Ishikawa (cell line): ENCODE data around the gene GLIS1.

ENCODE experiments used
- CEBPB ChIP-seq: IDR thresholded peaks from 2 replicates; pipeline ENCODE4 v1.6.1; 2012
- CREB1 ChIP-seq: IDR thresholded peaks from 2 replicates; pipeline ENCODE4 v1.6.1; 2012; ENCODE audit warnings: low read depth
- EGR1 ChIP-seq: IDR thresholded peaks from 2 replicates; pipeline ENCODE4 v1.6.1; 2012
- EP300 ChIP-seq: IDR thresholded peaks from 2 replicates; pipeline ENCODE4 v1.6.1; 2012; ENCODE audit warnings: borderline replicate concordance
- RAD21 ChIP-seq: IDR thresholded peaks from 2 replicates; pipeline ENCODE4 v1.6.1; 2012; ENCODE audit warnings: low read depth
- TAF1 ChIP-seq: IDR thresholded peaks from 2 replicates; pipeline ENCODE4 v1.6.1; 2012; ENCODE audit warnings: low read depth, mild to moderate bottlenecking
- TEAD4 ChIP-seq: IDR thresholded peaks from 2 replicates; pipeline ENCODE4 v1.6.1; 2012
- YY1 ChIP-seq: IDR thresholded peaks from 2 replicates; pipeline ENCODE4 v1.6.1; 2012; ENCODE audit warnings: low read depth
- TF ChIP-seq, protein P1 (sequence below): IDR thresholded peaks from 2 replicates; pipeline ENCODE4 v1.6.1; 2012; ENCODE audit warnings: low read depth, mild to moderate bottlenecking

DNA sequence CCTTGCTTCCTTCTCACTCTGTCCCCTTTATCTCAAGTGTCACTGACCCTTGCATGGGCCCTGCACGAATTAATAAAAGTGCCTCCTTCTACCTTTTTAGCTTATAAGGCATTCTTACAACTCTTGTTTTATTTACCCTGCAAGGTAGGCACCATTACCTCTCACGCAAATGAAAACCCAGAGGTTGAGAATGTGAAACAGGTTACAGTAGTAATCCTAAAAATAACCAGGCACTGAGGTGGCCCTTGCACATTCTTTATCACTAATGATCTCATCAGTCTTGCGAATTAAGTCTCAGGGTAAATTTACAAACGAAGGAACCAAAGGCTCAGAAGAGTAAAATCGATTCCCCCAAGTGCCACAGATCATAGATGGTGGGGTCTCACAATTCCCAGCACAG lies 3.7 kb downstream of the GLIS1 start:
- no peak for TF ChIP-seq TAF1
- TF ChIP-seq CEBPB: no peak
- no peak for TF ChIP-seq YY1
- no peak for TF ChIP-seq TEAD4
- TF ChIP-seq RAD21: no peak
- no peak for TF ChIP-seq EP300
- TF ChIP-seq CREB1: no peak
- TF ChIP-seq EGR1: no peak
- TF ChIP-seq, protein P1, sequence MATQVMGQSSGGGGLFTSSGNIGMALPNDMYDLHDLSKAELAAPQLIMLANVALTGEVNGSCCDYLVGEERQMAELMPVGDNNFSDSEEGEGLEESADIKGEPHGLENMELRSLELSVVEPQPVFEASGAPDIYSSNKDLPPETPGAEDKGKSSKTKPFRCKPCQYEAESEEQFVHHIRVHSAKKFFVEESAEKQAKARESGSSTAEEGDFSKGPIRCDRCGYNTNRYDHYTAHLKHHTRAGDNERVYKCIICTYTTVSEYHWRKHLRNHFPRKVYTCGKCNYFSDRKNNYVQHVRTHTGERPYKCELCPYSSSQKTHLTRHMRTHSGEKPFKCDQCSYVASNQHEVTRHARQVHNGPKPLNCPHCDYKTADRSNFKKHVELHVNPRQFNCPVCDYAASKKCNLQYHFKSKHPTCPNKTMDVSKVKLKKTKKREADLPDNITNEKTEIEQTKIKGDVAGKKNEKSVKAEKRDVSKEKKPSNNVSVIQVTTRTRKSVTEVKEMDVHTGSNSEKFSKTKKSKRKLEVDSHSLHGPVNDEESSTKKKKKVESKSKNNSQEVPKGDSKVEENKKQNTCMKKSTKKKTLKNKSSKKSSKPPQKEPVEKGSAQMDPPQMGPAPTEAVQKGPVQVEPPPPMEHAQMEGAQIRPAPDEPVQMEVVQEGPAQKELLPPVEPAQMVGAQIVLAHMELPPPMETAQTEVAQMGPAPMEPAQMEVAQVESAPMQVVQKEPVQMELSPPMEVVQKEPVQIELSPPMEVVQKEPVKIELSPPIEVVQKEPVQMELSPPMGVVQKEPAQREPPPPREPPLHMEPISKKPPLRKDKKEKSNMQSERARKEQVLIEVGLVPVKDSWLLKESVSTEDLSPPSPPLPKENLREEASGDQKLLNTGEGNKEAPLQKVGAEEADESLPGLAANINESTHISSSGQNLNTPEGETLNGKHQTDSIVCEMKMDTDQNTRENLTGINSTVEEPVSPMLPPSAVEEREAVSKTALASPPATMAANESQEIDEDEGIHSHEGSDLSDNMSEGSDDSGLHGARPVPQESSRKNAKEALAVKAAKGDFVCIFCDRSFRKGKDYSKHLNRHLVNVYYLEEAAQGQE: no peak
